Middle frontal gyrus (tissue), 1 donor: Measurements from ENCODE around the gene SACM1L.
"Not testable (repeated sequence)": the region's sequence is repeated elsewhere in the genome, so short reads cannot be mapped to it uniquely, and the experiment has no call there.

Source experiments
- DNase-seq: peaks from one replicate; pipeline ENCODE4 v3.0.0-alpha.2; 2015; ENCODE audit warnings: low spot score; ENCODE audit errors: extremely low spot score

The SACM1L gene

GRCh38 chr3:45691842-45692241 is 2.6 kb downstream of the SACM1L start:
- no peak for DNase-seq

DNA sequence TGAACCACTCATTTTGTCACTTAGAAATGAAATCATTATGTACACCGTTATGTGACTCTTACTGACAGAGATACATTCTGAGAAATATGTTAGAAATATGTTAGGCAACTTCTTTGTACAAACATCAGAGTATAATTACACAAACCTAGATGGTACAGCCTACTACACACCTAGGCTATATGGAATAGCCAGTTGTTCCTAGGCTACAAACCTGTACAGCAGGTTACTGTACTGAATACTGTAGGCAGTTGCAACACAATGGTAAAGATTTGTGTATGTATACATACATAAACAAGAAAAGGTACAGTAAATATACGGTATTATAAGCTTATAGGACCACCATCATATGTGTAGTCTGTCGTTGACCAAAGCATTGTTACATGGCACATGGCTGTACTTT is 3.7 kb downstream of the SACM1L start:
- DNase-seq: no peak

DNA sequence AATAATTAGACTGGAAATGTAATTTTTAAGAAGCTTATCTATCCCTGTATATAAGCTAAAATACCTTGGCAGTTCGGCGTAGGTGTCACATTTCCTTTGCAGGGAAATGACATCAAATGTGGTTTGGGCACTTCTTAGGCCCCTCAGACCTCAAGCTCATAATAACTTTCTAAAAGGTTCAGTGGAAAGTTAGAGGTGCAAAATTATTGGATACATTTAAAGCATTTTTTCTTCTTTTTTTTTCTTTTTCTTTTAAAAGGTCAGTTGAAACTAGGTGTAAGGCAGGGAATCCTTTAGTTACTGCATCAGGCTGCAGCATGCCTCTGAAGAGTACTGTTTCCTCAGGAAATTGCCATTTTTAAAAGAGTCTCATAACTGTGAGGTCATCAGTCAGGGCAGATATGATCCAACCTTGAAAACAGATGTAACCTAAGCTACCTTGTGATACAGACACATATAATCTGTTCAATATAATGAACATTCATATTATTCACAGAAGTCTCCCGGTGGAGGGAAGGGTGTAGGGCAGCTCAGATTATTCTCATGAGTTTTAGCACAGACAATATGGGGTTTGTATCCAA is 4.8 kb downstream of the SACM1L start:
- no peak for DNase-seq

DNA sequence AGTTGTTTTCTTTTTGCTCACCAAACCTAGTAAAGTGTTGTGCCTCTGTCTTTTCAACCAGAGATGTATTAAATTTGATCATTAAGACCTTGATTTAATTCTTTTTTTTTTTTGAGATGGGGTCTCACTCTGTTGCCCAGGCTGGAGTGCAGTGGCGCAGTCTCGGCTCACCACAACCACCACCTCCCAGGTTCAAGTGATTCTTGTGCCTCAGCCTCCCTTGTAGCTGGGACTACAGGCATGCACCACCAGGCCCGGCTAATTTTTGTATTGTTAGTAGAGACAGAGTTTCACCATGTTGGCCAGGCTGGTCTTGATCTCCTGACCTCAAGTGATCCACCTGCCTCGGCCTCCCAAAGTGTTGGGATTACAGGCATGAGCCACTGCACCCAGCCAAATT is 6.0 kb downstream of the SACM1L start:
- DNase-seq: not testable (repeated sequence)

- DNase-seq: no peak
Measured at GRCh38 chr3:45700570-45701073, 11.4 kb downstream of the SACM1L start.

GRCh38 chr3:45701172-45701867 is 12.1 kb downstream of the SACM1L start:
- DNase-seq: no peak

- DNase-seq: no peak
Measured at GRCh38 chr3:45704301-45704943, 15.2 kb downstream of the SACM1L start.

DNA sequence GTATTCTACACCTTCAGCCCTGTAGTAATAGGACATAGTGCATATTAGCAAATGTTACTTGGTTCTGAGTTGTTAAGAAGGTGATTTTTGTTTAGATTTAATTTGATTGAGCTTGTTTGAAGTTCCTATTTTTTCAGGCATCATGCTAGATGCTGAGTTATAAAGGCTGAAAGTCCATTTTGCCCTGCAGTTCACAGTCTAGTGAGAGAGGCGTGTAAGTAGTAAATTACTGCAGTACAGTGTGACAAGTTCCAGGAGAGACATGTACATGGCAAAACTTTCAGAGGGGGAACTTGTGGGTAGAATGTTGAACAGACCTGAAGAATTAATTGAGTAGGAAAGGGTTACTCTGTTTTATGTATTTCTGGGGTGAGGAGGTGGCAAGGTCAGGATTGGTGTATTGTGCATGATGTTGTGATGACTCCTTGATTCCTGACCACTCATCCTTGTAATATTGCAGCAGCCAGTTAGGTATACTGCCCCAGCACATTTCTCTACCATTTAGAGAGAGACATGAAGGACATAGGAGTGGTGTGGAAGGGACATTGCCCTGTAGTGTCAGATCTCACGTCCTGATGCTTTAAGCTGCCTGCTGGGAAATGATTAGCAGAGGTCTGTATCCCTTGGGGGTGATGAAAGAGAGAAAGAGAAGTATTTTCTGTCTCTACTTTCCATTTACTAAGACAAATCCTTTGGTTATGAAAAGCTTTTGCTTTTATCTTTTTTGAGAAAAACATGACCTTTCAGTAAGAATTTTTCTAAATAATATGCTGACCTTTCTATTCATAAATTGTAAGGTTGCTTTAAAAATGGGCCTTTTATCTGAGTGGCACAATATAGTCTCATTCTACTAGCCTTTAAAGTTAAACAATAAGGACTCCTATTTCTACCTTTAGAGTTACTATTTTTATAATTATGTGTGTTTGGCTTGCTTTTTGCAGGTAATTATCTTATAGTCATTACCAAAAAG is 16.9 kb downstream of the SACM1L start:
- no peak for DNase-seq

DNA sequence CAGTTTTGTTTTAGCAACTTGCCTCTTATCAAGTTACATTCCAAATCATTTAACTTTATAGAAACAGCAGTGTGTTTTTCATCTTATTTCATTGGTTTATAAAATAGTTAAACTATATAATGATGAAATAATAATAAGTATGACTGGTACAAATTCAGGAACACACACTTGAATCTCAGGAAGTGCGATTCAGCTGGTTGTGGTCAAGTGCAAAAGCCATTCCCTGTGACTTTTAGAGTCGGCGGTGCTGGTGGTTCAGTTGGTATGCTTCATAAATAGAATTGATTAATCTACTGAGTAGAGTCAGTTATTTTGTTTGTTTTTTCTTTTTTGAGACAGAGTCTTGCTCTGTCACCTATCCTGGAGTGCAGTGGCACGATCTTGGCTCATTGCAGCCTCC is 22.7 kb downstream of the SACM1L start:
- DNase-seq: no peak

- DNase-seq: no peak
Measured at GRCh38 chr3:45712434-45713110, 23.4 kb downstream of the SACM1L start.

DNA sequence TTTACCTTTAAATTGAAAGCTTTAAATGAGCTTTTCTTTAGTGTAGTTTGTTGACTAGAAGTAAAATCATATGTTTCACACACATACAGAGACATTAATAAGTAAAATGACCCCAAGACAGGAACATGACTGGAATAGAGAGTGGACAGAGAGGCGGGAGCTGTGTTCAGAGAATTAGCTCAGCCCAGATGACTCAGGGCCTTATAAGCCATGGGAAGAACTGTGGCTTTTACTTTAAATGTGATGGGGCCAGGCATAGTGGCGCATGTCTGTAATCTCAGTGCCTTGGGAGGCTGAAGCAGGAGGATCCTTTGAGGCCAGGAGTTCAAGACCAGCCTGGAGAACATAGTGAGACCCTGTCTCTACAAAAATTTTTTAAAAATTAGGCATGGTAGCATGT is 26.7 kb downstream of the SACM1L start:
- DNase-seq: no peak

- no peak for DNase-seq
Measured at GRCh38 chr3:45716790-45717336, 27.7 kb downstream of the SACM1L start.

GRCh38 chr3:45719655-45720487 is 30.7 kb downstream of the SACM1L start:
- no peak for DNase-seq

GRCh38 chr3:45724911-45725310 is 35.7 kb downstream of the SACM1L start:
- DNase-seq: no peak

- no peak for DNase-seq
Measured at GRCh38 chr3:45729614-45730013, 40.4 kb downstream of the SACM1L start.

GRCh38 chr3:45730409-45731154 is 41.4 kb downstream of the SACM1L start:
- DNase-seq: no peak

DNA sequence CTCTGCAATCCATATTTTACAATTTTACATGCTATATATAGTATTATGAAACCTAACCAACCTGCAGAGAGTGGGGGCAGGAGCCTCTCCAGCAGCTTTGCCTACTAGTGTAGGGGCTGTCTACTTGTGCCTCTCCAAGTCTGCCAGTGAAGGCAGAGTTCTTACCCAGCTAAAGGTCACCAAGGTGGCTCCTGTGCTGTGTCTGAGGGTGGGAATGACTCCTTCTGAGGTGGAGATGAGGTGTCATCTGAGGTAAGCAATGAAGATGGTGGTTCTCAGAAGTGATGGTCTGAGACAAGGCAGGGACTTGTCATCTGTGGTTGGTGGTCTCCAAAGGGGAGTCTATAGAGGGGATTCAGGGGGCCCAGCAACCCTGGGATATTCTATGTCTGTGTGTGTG is 47.5 kb downstream of the SACM1L start:
- DNase-seq: no peak

DNA sequence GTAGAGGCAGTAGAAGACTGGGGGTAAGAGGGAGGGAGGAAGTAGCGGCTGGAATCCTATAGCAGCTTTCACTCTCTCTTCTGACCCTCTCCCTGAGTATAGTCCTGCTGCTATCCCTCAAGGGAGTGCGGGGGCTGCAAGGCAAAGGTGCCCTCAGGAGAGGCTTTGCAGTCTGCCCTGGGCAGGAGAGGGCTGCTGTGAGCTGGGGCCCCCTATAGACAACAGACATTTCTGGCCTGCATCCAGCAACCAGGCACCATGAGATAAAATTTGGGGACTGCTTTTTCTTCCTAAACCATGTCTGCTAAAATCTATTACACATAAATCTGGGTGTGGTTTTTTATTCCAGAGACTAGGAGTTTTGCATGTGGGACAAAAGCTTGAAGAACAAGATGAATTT is 48.0 kb downstream of the SACM1L start:
- no peak for DNase-seq

DNA sequence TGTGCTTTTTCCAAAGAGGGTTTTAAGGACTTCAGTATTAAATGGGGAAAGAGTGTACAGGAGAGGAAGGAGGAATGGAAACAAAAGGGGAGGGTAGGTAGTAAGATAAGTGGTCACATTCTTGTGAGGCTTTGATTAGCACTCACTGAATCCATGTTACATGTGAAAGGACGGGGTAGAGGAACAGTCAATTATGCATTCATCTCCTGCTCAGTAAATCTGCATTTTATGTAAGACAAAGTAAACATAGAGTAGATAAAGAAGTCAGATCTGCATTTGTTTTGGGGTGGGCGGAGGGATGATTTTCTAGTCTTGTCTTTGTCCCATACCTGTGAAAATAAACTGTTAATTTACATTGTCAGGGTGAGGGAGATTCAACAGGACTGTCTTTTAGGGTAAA is 50.8 kb downstream of the SACM1L start:
- DNase-seq: no peak
